HL-60 (cell line): ENCODE measurements around the gene ACSM4.

Source experiments
- CTCF ChIP-seq: IDR thresholded peaks from one replicate; pipeline ENCODE4 v1.5.1; 2011; ENCODE audit warnings: low read length, control low read depth, inconsistent platforms; ENCODE audit not compliant: insufficient read depth
- POLR2AphosphoS5 ChIP-seq: IDR thresholded peaks from 2 replicates; pipeline ENCODE4 v1.6.1; 2012; ENCODE audit warnings: low read depth
- REST ChIP-seq: IDR thresholded peaks from 2 replicates; pipeline ENCODE4 v1.6.1; 2012; ENCODE audit warnings: low read depth; ENCODE audit not compliant: insufficient replicate concordance
- SPI1 ChIP-seq: IDR thresholded peaks from 2 replicates; pipeline ENCODE4 v1.6.1; 2012; ENCODE audit warnings: low read depth, mild to moderate bottlenecking, borderline replicate concordance

- no peak for TF ChIP-seq POLR2AphosphoS5
- TF ChIP-seq CTCF: no peak
- TF ChIP-seq REST: no peak
- no peak for TF ChIP-seq SPI1
Observed at GRCh38 chr12:7271893-7272514, 31.9 kb upstream of the ACSM4 start.
